HepG2 (cell line): Measurements from ENCODE around the gene CLIP2. TPM values are rescaled to one million over a fixed set of nuclear protein-coding genes. Genes with fewer than 3 reads are reported as not detected.

Source experiments
- ATM ChIP-seq: fragments of 450-650 bp; IDR thresholded peaks from 2 replicates; pipeline ENCODE4 v1.7.1; 2017; ENCODE audit warnings: mild to moderate bottlenecking, borderline replicate concordance
- GLI4 ChIP-seq: sonication (generic); formaldehyde crosslinking; IDR thresholded peaks from 2 replicates; pipeline ENCODE4 v1.5.1; 2020; ENCODE audit warnings: missing genetic modification reagents, mild to moderate bottlenecking, moderate library complexity, borderline replicate concordance
- HNRNPH1 ChIP-seq: fragments of 200-400 bp; formaldehyde crosslinking; optimal IDR thresholded peaks from 2 replicates; pipeline ENCODE3; 2017; ENCODE audit warnings: mild to moderate bottlenecking, low read depth, low read length
- HOXA3 ChIP-seq: sonication (generic); formaldehyde crosslinking; IDR thresholded peaks from 2 replicates; pipeline ENCODE4 v1.5.0; 2020; ENCODE audit warnings: missing genetic modification reagents
- KDM2A ChIP-seq: sonication (generic); formaldehyde crosslinking; IDR thresholded peaks from 2 replicates; pipeline ENCODE4 v1.4.0; 2020; ENCODE audit warnings: low read depth, missing genetic modification reagents, borderline replicate concordance
- KDM5A ChIP-seq: fragments of 200-600 bp; sonication (generic); IDR thresholded peaks from 2 replicates; pipeline ENCODE4 v1.7.0; 2018; ENCODE audit warnings: antibody characterized with exemption, mild to moderate bottlenecking, low read length, borderline replicate concordance
- MXD4 ChIP-seq: IDR thresholded peaks from 2 replicates; pipeline ENCODE4 v1.6.1; 2016; ENCODE audit warnings: mild to moderate bottlenecking, missing biosample characterization, missing genetic modification reagents
- NCOA2 ChIP-seq: sonication (generic); formaldehyde crosslinking; IDR thresholded peaks from 2 replicates; pipeline ENCODE4 v1.8.0; 2022; ENCODE audit warnings: inconsistent platforms
- PHF8 ChIP-seq: sonication (generic); formaldehyde crosslinking; IDR thresholded peaks from 2 replicates; pipeline ENCODE4 v1.5.0; 2020; ENCODE audit warnings: missing genetic modification reagents
- SALL1 ChIP-seq: sonication (generic); formaldehyde crosslinking; IDR thresholded peaks from 2 replicates; pipeline ENCODE4 v1.8.0; 2022; ENCODE audit warnings: mild to moderate bottlenecking, missing genetic modification reagents
- SMARCC2 ChIP-seq: fragments of 450-650 bp; IDR thresholded peaks from 2 replicates; pipeline ENCODE4 v1.6.1; 2017; ENCODE audit warnings: antibody characterized with exemption, mild to moderate bottlenecking
- SMYD3 ChIP-seq: sonication (generic); formaldehyde crosslinking; IDR thresholded peaks from 2 replicates; pipeline ENCODE4 v1.8.1; 2023; ENCODE audit warnings: mild to moderate bottlenecking, missing genetic modification reagents
- SRSF1 ChIP-seq: fragments of 200-400 bp; formaldehyde crosslinking; optimal IDR thresholded peaks from 2 replicates; pipeline ENCODE3; 2017; ENCODE audit warnings: mild to moderate bottlenecking, low read depth, low read length, moderate library complexity
- ZBTB42 ChIP-seq: sonication (generic); formaldehyde crosslinking; IDR thresholded peaks from 2 replicates; pipeline ENCODE4 v1.5.0; 2020; ENCODE audit warnings: mild to moderate bottlenecking, missing genetic modification reagents
- ZNF557 ChIP-seq: sonication (generic); formaldehyde crosslinking; IDR thresholded peaks from 2 replicates; pipeline ENCODE4 v1.4.0; 2020; ENCODE audit warnings: missing genetic modification reagents
- ZNF780A ChIP-seq: sonication (generic); formaldehyde crosslinking; IDR thresholded peaks from 2 replicates; pipeline ENCODE4 v1.8.0; 2022; ENCODE audit warnings: mild to moderate bottlenecking, missing genetic modification reagents, moderate library complexity
- ZNF816 ChIP-seq: sonication (generic); formaldehyde crosslinking; IDR thresholded peaks from 2 replicates; pipeline ENCODE4 v1.8.0; 2022; ENCODE audit warnings: missing genetic modification reagents, mild to moderate bottlenecking, borderline replicate concordance
- polyA plus RNA-seq, 8 experiments: library from polyadenylated mRNA; depleted of rRNA in 3 of 8; stranded (reverse) in 7 of 8; unstranded in 1 of 8; fragments of >200 nt; fragmentation: Illumina TruSeq in 4 of 8; extraction: Trizol in 4 of 8; gene quantifications; 2 replicates each; pipeline versions ENCODE4 v1.2.1 to v1.2.3, GENCODE V29; 2011 to 2016; ENCODE audit warnings: low read depth in 4 of 8, missing spikeins in 1 of 8, mixed read lengths in 1 of 8; ENCODE audit not compliant: insufficient read depth in 1 of 8
- total RNA-seq, 5 experiments: library from RNA; depleted of rRNA; stranded (reverse); fragments of >200 nt; fragmentation: Illumina TruSeq; extraction: Trizol; gene quantifications; 2 replicates each; pipeline ENCODE4 v1.2.3, GENCODE V29; 2016; ENCODE audit warnings: low read depth in 1 of 5
- TF ChIP-seq, protein P1 (sequence below): sonication (generic); formaldehyde crosslinking; IDR thresholded peaks from 2 replicates; pipeline ENCODE4 v1.5.0; 2020; ENCODE audit warnings: missing genetic modification reagents, mild to moderate bottlenecking, borderline replicate concordance
- TF ChIP-seq, protein P2 (sequence below): IDR thresholded peaks from 2 replicates; pipeline ENCODE4 v1.6.1; 2016
- TF ChIP-seq, protein P3 (sequence below): IDR thresholded peaks from 2 replicates; pipeline ENCODE4 v1.6.1; 2016; ENCODE audit warnings: low read depth, borderline replicate concordance
- TF ChIP-seq, protein P4 (sequence below): sonication (generic); formaldehyde crosslinking; IDR thresholded peaks from 2 replicates; pipeline ENCODE4 v1.5.0; 2020; ENCODE audit warnings: mild to moderate bottlenecking, missing genetic modification reagents, moderate library complexity
- TF ChIP-seq, protein P5 (sequence below): sonication (generic); formaldehyde crosslinking; conservative IDR thresholded peaks from 2 replicates; pipeline ENCODE4 v1.4.0; 2020; ENCODE audit warnings: missing genetic modification reagents
- TF ChIP-seq, protein P6 (sequence below): sonication (generic); formaldehyde crosslinking; IDR thresholded peaks from 2 replicates; pipeline ENCODE4 v1.4.0; 2020; ENCODE audit warnings: low read depth, mild to moderate bottlenecking, missing genetic modification reagents
- TF ChIP-seq, protein P7 (sequence below): fragments of 450-650 bp; IDR thresholded peaks from 2 replicates; pipeline ENCODE4 v1.6.1; 2016

CLIP2 gene
- total and polyA plus RNA-seq, 2 of the 13 experiments (the other 11 are each of a cell fraction or from before 2014, with no cell fraction given), result 6.5 to 17.4 TPM

DNA sequence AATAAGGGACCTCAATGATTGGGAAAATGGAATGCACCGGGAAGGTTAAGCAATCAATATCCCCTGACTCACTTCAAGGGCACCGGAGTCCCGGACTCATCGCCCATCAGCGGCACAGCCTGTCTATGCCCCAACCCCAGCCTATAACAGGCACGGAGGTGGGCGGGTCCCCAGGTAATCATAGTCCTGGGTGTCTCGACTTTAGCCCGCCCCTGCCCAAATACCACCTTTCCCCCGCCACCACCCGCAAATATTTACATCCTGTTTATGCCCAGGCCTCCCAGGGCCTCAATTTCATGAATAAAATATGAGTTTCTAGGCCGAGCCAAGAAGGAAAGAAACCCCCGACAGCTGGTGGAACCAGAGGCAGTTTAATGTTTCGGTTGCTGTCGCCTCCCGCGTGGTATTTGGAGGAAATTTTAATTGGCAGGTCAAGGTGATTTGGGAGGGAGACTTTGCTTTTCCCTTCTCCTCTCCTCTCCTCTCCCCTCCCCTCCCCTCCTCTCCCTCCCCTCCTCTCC lies 19.4 kb upstream of the CLIP2 start (continued):
- TF ChIP-seq, protein P1, sequence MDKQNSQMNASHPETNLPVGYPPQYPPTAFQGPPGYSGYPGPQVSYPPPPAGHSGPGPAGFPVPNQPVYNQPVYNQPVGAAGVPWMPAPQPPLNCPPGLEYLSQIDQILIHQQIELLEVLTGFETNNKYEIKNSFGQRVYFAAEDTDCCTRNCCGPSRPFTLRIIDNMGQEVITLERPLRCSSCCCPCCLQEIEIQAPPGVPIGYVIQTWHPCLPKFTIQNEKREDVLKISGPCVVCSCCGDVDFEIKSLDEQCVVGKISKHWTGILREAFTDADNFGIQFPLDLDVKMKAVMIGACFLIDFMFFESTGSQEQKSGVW (CRISPR knock-in tag), result no peak
- TF ChIP-seq SMARCC2 (no peak), KDM5A (no peak; the same call in 1 of the 2 replicates), ZNF816 (CRISPR knock-in tag) (no peak), SMYD3 (CRISPR knock-in tag) (no peak), PHF8 (CRISPR knock-in tag) (no peak), SALL1 (CRISPR knock-in tag) (peak; percentile 45; the same call in 1 of the 2 replicates), NCOA2 (CRISPR knock-in tag) (no peak; the same call in 1 of the 2 replicates), SRSF1 (no peak), MXD4 (no peak), ATM (no peak), ZNF557 (CRISPR knock-in tag) (no peak), KDM2A (peak; percentile 10; the same call in 1 of the 2 replicates), HNRNPH1 (no peak), GLI4 (CRISPR knock-in tag) (no peak), ZNF780A (CRISPR knock-in tag) (no peak), HOXA3 (CRISPR knock-in tag) (peak; percentile 38; the same call in 1 of the 2 replicates), ZBTB42 (CRISPR knock-in tag) (no peak)
- TF ChIP-seq, protein P2, sequence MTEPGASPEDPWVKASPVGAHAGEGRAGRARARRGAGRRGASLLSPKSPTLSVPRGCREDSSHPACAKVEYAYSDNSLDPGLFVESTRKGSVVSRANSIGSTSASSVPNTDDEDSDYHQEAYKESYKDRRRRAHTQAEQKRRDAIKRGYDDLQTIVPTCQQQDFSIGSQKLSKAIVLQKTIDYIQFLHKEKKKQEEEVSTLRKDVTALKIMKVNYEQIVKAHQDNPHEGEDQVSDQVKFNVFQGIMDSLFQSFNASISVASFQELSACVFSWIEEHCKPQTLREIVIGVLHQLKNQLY (CRISPR knock-in tag), result no peak
- TF ChIP-seq, protein P3, sequence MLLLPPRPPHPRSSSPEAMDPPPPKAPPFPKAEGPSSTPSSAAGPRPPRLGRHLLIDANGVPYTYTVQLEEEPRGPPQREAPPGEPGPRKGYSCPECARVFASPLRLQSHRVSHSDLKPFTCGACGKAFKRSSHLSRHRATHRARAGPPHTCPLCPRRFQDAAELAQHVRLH (CRISPR knock-in tag), result no peak
- TF ChIP-seq, protein P4, sequence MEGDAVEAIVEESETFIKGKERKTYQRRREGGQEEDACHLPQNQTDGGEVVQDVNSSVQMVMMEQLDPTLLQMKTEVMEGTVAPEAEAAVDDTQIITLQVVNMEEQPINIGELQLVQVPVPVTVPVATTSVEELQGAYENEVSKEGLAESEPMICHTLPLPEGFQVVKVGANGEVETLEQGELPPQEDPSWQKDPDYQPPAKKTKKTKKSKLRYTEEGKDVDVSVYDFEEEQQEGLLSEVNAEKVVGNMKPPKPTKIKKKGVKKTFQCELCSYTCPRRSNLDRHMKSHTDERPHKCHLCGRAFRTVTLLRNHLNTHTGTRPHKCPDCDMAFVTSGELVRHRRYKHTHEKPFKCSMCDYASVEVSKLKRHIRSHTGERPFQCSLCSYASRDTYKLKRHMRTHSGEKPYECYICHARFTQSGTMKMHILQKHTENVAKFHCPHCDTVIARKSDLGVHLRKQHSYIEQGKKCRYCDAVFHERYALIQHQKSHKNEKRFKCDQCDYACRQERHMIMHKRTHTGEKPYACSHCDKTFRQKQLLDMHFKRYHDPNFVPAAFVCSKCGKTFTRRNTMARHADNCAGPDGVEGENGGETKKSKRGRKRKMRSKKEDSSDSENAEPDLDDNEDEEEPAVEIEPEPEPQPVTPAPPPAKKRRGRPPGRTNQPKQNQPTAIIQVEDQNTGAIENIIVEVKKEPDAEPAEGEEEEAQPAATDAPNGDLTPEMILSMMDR, result no peak
- TF ChIP-seq, protein P5, sequence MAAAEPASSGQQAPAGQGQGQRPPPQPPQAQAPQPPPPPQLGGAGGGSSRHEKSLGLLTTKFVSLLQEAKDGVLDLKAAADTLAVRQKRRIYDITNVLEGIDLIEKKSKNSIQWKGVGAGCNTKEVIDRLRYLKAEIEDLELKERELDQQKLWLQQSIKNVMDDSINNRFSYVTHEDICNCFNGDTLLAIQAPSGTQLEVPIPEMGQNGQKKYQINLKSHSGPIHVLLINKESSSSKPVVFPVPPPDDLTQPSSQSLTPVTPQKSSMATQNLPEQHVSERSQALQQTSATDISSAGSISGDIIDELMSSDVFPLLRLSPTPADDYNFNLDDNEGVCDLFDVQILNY (CRISPR knock-in tag), result no peak
- TF ChIP-seq, protein P6, sequence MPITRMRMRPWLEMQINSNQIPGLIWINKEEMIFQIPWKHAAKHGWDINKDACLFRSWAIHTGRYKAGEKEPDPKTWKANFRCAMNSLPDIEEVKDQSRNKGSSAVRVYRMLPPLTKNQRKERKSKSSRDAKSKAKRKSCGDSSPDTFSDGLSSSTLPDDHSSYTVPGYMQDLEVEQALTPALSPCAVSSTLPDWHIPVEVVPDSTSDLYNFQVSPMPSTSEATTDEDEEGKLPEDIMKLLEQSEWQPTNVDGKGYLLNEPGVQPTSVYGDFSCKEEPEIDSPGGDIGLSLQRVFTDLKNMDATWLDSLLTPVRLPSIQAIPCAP, result no peak
- TF ChIP-seq, protein P7, sequence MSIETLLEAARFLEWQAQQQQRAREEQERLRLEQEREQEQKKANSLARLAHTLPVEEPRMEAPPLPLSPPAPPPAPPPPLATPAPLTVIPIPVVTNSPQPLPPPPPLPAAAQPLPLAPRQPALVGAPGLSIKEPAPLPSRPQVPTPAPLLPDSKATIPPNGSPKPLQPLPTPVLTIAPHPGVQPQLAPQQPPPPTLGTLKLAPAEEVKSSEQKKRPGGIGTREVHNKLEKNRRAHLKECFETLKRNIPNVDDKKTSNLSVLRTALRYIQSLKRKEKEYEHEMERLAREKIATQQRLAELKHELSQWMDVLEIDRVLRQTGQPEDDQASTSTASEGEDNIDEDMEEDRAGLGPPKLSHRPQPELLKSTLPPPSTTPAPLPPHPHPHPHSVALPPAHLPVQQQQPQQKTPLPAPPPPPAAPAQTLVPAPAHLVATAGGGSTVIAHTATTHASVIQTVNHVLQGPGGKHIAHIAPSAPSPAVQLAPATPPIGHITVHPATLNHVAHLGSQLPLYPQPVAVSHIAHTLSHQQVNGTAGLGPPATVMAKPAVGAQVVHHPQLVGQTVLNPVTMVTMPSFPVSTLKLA, result no peak
